ENCODE results near the gene GATA2. TPM values are rescaled to one million over a fixed set of nuclear protein-coding genes. Genes with fewer than 3 reads are reported as not detected.

The GATA2 gene
- total RNA-seq, 1 donor from 2014 or later = 11.0 TPM

DNA sequence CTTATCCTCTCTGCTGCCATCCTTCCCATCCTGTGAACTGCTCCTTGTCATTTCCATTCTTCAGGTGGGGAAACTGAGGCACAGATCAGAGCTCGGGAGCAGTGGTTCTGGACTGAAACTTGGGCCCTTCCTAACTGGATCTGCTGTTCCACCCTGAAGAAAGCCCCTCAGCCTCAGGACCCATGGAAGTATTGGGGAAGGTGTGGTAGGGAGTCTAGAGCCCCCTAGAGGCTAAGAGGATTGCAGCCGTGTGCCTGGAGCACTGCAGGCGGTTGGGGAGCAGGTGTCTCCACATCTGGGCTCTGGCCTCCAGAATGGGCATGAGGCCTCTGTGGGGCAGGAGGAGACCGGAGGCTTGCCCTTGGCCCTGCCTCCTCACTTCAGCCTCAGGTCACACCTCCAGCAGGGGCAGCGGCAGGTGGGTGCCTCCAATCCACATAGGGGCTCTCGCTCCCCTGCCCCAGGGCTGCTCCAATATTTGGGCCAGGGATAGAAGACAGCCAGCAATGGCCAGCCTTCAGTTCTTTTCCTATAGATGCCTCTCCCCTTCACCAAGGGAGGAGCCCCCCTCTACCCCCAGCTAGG, 54.4 kb downstream of the GATA2 start:
- TF ChIP-seq, protein P1, sequence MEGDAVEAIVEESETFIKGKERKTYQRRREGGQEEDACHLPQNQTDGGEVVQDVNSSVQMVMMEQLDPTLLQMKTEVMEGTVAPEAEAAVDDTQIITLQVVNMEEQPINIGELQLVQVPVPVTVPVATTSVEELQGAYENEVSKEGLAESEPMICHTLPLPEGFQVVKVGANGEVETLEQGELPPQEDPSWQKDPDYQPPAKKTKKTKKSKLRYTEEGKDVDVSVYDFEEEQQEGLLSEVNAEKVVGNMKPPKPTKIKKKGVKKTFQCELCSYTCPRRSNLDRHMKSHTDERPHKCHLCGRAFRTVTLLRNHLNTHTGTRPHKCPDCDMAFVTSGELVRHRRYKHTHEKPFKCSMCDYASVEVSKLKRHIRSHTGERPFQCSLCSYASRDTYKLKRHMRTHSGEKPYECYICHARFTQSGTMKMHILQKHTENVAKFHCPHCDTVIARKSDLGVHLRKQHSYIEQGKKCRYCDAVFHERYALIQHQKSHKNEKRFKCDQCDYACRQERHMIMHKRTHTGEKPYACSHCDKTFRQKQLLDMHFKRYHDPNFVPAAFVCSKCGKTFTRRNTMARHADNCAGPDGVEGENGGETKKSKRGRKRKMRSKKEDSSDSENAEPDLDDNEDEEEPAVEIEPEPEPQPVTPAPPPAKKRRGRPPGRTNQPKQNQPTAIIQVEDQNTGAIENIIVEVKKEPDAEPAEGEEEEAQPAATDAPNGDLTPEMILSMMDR (IDR thresholded peaks at IDR 0.05; ENCODE audit: borderline replicate concordance) = peak; percentile 42
- DNase-seq = no peak
- H3K27me3 ChIP-seq (ENCODE audit: low read depth) = peaks cover 52% of the 10 kb centered on the region
- no peak overlapping the region for H3K27ac ChIP-seq (replicated peaks)
- intact Hi-C loops (cut with micrococcal nuclease) = no loop called here
- no peaks in the 10 kb centered on the region for H3K4me1 ChIP-seq
- H3K4me3 ChIP-seq = no peak overlapping the region
- H3K9me3 ChIP-seq (replicated peaks) = no peaks in the 10 kb centered on the region
- no peaks in the 10 kb centered on the region for H3K36me3 ChIP-seq

DNA sequence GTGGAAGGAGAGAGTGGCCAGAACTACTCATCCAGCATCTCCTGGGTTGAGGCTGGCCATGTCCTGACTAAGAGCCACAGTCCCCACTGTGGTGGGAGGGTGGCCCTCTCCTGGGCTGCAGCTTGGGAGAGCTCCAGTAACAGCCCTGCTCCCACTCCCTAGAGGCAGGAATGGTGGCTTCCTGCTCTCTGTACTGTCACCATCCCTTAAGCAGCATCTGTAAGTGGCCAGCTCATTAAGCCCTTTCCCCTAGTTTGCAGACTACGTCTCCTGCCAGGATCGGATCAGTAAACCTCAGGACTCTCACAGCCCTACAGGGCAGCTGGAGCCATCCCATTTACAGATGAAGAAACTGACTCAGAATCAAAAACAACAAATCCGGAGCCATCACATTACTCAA, 56.8 kb downstream of the GATA2 start:
- intact Hi-C loops (cut with micrococcal nuclease) = no loop called here
- Histone ChIP-seq H3K4me1 (peaks cover 12% of the 10 kb centered on the region), H3K4me3 (no peak overlapping the region), H3K27me3 (ENCODE audit: low read depth) (peaks cover 66% of the 10 kb centered on the region), H3K9me3 (replicated peaks) (no peaks in the 10 kb centered on the region), H3K27ac (replicated peaks) (no peak overlapping the region), H3K36me3 (no peaks in the 10 kb centered on the region)
- TF ChIP-seq, protein P1 (IDR thresholded peaks at IDR 0.05; ENCODE audit: borderline replicate concordance) = no peak
- DNase-seq = no peak

DNA sequence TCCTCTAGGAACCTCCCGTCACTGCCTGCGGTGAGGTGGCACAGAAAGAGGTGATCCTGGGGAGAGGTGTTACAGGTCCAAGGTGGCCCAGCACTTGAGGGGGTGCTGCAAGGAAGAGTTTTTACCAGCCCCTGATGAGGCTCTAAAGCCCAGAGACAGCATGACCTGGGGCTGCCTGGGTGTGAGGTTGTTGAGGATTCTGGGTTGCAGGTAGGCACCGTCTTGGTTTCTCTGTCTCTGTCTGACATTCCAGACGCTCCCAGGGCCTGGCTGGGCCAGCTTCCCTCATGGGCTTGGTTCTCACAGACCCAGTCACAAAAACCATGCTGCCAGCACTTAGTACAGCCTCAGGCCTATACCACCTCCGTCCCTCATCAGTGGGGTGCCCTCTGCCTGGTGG, 57.4 kb downstream of the GATA2 start:
- Histone ChIP-seq H3K4me1 (peaks cover 12% of the 10 kb centered on the region), H3K27ac (replicated peaks) (no peak overlapping the region), H3K4me3 (no peak overlapping the region), H3K27me3 (ENCODE audit: low read depth) (peaks cover 72% of the 10 kb centered on the region), H3K9me3 (replicated peaks) (no peaks in the 10 kb centered on the region), H3K36me3 (no peaks in the 10 kb centered on the region)
- TF ChIP-seq, protein P1 (IDR thresholded peaks at IDR 0.05; ENCODE audit: borderline replicate concordance) = no peak
- DNase-seq = no peak
- intact Hi-C loops (cut with micrococcal nuclease) = no loop called here

DNA sequence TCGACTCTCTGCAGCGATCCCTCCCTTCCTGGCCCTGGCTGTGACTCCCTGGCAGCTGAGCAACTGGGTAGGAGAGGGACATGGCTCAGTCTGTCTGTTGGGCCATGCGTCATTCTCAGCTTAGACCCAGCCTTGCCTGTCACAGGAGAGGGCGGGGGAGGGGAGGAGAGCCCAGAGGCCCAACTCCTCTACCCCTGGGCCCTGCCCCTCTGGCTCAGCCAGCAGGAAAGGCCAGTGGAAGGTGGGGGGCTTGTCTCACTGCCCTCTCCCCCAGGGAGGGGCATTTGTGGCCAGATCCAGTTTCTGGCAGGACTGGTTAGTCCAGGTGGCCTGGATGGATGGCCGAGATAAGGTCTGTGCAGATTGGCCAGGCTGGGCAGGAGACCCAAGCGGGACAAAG, 57.9 kb downstream of the GATA2 start:
- no peak overlapping the region for H3K27ac ChIP-seq (replicated peaks)
- H3K9me3 ChIP-seq (replicated peaks) = no peaks in the 10 kb centered on the region
- intact Hi-C loops (cut with micrococcal nuclease) = no loop called here
- no peak overlapping the region for H3K4me3 ChIP-seq
- H3K27me3 ChIP-seq (ENCODE audit: low read depth) = peaks cover 77% of the 10 kb centered on the region
- no peak for DNase-seq
- H3K4me1 ChIP-seq = peaks cover 12% of the 10 kb centered on the region
- TF ChIP-seq, protein P1 (IDR thresholded peaks at IDR 0.05; ENCODE audit: borderline replicate concordance) = no peak
- no peaks in the 10 kb centered on the region for H3K36me3 ChIP-seq

DNA sequence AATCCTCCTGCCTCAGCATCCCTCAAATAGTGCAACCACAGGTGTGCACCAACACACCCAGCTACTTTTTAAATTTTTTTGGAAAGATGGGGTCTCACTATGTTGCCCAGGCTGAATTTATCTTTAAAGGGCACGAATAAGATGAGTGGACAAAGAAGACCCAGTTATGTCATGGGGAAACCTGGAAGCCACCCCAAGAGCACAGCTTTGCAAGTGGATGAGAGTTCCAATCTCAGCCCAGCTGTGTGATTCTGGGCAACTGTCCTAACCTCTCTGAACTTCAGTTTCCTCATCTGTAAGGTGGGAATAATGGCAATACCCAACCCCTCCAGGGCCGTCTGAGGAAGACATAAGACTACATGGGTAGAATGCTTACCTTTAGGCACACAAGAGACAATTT, 58.5 kb downstream of the GATA2 start:
- no peak overlapping the region for H3K27ac ChIP-seq (replicated peaks)
- TF ChIP-seq, protein P1 (IDR thresholded peaks at IDR 0.05; ENCODE audit: borderline replicate concordance) = no peak
- H3K4me3 ChIP-seq = no peak overlapping the region
- intact Hi-C loops (cut with micrococcal nuclease) = no loop called here
- peaks cover 12% of the 10 kb centered on the region for H3K4me1 ChIP-seq
- H3K36me3 ChIP-seq = no peaks in the 10 kb centered on the region
- peaks cover 78% of the 10 kb centered on the region for H3K27me3 ChIP-seq (ENCODE audit: low read depth)
- H3K9me3 ChIP-seq (replicated peaks) = no peaks in the 10 kb centered on the region
- no peak for DNase-seq
